GM21526 (cell line): ENCODE measurements around the gene NBAS.
"Not testable (repeated sequence)": the region's sequence is repeated elsewhere in the genome, so short reads cannot be mapped to it uniquely, and the experiment has no call there.

Experiments used
- ATAC-seq: cut with Tn5 transposase; IDR thresholded peaks from one replicate; pipeline ENCODE4 v1.9.1; 2021; ENCODE audit warnings: moderate library complexity; ENCODE audit not compliant: unreplicated experiment, low FRiP score

Gene NBAS

DNA sequence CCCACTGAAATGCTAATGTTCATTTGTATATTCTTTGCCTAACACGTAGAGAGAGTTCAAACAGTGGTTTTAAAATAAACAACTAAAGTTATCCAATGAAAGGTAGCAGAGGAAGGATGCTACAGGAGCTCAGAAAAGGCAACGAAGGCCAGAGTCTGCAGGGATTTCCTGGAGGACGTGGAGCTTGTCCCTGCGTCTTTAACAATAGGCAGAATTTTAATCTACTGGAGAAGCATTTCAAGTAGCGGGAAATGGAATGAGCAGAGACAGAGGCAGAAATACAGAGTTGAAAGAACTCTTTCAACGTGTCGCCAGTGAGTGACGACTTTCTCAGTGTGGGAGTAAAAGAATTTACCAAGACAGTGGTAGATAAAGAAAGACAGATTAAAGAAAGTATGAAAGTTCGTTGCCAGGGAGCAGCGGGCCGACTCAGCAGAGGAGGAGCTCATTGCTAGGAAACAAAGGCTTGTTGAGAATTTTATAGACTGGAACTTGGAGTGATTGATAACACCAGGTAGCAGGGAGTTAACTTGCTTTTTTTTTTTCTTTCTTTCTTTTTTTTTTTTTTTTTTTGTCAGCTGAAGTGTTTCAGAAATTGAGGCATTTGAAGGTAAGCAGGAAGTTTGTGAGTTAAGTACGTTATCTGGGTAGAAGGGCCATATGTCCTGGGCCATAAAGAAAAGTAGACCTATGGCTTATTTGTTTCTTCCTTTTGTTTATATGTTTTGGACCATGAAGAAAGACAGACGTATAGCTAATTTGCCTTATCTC is 625 bp upstream of the NBAS start:
- ATAC-seq, result peak; percentile 17

DNA sequence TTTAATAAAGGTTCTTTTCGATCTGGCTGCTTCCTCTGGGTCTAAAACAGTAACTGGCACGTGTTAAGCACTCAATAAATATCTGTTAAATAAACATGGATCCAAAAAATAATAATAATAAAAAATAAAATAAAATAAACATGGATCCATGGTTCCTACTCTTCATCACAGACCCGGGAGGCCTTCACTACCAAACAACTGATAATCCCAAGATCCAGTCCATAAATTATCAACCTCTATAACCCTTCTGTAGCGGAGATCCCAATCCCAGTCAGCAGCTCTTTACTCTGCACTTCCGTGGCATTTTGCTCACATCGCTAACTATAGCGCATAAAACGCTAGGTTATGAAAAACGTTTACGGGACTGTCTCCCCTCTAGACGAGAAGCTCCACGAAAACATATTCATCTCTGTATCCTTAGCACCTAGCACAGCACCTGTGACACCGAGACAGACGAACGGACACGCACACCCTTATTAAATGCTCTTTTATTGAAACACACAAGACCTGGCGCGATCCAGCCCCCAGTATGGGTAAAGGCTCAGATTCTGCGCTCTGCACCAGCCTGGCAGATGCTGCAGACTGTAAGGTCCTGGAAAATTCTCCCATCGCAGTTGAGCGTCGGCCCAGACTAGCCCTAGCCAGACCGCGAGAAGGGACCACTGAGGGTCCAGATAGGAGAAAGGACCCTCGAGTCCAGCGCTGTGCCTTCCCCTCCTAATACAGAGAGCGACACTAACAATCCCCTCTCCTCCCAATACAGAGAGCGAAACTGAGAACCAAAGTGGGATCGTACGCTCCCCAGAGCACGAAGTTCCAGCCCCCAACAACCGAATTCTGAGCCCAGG is 770 bp downstream of the NBAS start:
- ATAC-seq, result peak; percentile 43

DNA sequence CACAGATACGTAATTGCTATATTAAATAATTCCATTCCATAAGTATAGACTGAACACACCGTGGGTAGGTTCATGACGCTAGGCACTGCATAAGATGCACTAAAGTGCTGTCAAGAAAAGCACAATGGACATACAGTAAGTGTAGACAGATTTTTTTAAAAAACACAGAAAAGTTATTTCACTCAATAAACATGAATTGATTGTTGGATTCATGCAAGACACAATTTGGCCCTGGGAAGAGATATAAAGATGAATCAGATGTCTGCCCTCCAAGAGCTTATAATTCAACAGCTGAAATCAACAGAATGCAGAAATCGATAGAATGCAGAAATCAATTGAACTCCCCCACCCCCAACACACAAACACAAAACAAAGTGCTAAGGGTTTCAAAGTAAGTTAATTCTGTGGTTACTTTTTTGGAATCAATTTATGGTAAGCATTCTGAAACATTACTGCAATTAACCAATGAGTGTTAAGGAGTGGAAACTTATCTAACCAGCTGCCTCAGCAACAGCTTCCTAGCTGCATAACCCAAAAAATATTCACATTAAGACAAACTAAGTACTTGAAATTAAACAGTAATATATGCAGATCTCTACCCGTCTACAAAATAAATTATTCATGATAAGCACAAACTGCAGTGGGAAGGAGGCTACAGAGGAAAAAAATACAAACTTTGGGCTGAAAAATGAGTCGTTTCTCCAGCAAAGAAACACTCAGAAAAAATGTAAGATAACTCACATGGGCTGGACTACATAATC is 1.6 kb downstream of the NBAS start:
- ATAC-seq, result no peak

DNA sequence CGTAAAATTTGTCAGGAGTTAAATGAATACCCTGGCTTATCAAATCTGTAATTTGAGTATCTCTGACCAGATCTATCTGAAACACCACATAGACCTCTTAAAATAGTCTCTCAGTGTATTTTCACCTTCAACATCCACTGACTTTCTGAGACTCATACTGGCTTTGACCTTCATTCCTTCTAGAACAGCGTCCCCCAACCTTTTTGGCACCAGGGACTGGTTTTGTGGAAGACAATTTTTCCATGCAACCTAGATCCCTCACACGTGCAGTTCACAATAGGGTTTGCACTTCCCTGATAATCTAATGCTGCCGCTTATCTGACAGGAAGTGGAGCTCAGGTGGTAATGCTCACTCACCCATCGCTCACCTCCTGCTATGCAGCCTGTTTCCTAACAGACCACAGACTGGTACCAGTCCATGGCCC is 3.2 kb downstream of the NBAS start:
- no peak for ATAC-seq

DNA sequence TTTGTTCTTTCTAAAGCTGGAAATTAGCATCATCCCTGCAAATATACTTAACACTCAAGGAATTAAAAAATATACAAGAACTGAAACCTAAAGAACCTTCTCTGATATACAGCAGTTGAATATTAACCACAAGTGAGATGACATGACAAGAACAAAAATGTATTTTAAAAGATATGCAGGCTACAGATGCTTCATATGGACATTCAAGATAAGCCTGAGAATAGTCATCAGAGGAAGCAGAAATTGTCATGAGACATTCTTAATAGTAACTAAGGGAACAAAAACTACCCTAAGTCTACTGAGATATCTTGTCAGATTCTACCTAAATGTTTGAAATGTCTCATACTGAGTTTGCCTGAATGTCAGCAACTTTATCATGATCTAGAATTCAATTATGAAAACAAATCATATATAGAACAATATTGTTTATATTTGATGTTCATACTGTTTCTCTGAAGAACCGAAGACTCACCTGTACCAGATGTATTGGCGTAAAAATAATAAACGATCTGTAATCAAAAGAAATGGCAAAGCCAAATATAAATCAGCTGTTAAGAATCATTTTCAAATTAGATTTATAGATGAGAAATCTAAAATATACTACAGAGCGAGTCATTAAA is 4.7 kb downstream of the NBAS start:
- no peak for ATAC-seq

DNA sequence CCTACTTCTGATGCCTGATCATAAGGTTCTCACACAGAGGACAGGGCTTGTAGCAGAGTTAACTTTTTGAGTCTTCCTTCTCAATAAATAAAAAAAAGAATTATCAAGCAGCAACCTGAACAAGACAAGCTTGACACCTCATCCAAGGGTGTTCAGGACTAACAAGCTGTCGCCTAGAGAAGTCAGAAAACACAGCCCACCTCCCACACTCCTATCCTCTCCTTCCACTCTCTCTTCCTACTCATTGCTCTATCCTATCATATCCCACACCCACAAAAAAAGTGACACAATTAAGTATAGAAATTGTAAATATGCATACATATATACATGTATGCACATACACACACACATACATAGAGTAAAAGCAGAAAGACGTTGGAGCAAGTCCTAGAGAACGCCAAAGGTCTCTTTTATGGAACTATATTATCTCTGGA is 5.4 kb downstream of the NBAS start:
- ATAC-seq, result no peak

DNA sequence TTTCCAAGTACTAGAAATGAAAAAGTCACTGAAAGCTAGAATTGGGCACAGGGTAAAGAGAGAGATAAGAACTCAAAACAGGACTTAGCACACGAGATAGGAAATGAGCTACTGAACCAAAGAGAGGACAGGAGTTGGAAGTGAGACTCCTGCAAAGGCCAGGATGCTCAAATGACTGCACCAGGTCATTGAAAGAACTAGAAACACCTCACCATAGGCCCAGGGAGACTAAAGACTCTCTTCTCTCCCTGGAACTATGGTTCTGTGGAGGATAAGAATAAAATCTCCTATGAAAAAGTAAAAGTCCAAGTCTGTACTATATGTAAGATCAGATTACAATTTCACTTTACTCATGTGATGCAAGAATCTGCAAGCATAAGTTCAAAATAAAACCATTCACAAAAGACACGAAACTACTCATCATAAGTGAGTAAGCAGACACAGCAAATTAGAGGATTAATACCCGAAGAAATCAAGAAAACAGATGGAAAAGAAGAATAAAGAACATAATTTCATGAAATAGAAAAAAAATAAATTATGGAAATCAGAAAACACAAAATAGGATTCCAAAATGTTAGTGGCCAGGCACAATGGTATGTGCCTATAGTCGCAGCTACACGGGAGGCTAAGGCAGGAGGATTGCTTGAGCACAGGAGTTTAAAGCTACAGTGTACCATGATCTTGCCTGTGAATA is 6.5 kb downstream of the NBAS start:
- ATAC-seq, result no peak

DNA sequence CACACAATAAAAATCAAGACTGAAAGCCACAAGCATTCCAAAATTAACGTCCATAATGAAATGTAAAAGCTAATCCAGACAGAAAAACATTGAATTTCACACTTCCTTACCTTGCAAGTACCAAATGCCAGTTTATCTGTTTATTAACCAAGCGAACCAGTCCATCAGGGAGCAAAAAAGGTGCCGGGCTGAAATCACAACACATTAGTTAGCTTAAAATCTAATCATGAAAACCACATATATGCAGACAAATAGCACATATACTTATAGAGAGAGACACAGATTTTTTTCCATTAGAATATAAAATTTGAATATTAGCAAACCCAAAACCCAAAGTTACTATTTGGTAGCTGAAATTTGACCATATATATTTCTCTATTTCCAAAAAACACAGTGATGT is 7.2 kb downstream of the NBAS start:
- ATAC-seq, result no peak

DNA sequence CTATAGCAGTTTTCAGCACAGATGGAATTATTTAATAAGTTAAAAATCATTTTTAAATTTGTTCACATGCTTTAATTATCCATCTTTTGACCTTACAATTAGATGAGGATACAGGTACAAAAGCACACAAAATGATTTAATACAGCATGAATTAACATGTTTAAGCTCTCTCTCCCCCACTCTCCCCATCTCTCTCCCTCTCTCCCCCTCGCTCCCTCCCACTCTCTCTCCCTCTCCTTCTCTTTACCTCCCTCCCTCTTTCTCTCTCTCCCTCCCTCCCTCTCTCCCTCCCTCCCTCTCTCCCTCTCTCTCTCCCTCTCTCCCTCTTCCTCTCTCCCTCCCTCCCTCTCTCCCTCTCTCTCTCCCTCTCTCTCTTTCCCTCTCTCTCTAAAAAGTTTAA is 7.6 kb downstream of the NBAS start:
- no peak for ATAC-seq

DNA sequence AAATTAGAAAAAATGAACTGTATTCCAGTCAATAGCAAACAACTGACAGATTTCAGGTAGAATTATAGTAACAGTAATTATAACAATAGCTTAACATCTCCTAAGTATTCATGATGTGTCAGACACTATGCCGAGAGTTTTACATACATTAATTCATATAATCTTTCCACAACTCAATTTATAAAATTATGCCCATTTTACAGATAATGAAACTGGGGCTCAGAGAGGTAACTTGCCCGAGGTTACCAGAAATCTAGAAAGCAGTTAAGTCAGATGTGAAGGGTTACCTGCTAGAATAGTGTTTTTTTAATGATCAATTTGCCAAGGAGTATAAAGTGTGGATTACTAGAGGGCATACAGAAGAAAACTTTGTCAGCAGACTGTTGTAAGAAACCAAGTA is 12.2 kb downstream of the NBAS start:
- ATAC-seq, result no peak

DNA sequence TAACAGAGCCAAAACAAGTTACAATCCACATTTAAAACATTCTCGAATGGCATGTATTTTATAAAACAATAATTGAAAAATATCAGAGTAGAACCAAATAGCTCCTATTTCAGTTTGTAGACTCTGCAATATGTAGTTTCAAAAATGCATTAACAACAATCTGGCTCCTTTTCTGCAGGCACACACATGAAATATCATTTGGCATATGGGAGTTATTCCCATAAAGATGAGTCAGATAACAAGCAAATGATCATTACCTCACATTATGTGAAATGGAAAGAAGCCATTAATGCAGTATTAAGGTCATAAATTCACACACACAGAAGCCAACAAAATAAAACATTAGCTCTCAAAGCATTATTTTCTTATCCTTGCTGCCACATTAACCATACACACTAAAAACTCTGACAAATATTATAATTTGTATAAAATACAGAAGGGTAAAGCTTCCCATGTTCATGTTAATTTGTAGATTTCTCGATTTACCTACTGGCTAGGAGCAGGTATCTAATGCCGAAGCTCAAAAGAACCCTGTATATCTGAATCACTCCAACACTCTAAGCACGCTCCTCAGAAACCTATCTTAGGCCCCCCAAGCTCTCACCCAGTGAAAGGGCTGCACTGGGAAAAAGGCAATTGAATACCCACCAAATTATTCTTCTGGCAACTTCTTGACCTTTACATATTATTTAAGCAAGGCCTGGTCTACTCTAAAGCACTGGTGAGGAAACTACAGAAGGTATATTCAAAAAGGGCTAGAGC is 13.8 kb downstream of the NBAS start:
- ATAC-seq, result no peak

DNA sequence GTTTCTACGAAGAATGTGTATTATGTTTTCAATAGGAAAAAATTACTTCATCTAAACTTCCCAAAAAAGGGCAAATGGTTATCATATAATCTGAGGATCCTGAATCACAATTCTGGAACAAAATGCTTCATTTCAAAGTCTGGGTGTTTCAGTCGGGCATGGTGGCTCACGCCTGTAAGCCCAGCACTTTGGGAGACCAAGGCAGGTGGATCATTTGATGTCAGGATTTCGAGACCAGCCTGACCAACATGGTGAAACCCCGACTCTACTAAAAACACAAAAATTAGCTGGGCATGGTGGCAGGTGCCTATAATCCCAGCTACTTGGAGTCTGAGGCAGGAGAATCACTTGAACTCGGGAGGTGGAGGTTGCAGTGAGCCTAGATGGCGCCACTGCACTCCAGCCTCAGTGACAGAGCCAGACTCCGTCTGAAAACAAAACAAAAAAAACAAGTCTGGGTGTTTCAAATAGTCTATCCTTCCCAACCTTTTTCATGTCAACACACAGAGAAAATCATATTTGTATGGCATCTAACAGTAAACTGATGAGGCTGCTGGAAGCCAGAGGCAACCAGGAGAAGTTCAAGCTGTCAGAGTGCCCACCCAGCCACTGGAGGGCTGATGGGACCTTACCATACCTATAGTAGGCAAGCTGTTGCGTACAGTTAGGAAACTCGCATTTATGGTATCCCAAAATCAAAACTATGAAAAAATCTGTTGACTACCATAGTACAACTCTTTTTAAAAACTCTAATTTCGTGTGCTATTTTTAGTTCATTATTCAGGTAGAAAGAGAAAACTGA is 14.6 kb downstream of the NBAS start:
- ATAC-seq, result no peak

DNA sequence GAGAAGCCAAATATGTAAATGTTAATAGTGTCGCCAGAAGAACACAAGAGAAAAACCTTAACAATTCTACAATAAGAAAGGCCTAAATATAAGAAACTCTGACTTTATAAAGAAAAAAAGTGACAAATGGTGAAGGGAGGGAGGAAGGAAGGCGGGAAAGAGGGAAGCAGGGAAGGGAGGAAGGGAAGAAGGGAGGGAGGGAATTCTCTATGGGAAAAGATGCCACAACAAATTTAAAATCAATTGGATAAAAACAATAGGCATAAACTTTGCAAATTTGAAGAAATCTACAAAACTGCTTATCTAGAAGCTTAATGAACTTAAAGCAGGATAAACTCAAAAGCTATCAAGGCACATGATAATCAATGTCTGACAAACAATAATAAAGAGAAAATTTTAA is 16.9 kb downstream of the NBAS start:
- no peak for ATAC-seq

DNA sequence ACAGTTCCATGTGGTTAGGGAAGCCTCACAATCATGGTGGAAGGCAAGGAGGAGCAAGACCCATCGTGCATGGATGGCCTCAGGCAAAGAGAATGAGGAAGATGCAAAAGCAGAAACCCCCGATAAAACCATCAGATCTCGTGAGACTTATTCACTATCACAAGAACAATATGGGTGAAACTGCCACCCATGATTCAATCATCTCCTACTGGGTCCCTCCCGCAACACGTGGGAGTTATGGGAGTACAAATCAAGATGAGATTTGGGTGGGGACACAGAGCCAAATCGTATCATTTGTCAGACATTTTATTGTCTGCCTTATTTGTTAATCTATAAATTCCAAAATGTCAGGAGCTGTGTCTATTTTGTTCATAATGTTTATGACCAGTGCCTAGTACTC is 17.6 kb downstream of the NBAS start:
- ATAC-seq, result no peak

DNA sequence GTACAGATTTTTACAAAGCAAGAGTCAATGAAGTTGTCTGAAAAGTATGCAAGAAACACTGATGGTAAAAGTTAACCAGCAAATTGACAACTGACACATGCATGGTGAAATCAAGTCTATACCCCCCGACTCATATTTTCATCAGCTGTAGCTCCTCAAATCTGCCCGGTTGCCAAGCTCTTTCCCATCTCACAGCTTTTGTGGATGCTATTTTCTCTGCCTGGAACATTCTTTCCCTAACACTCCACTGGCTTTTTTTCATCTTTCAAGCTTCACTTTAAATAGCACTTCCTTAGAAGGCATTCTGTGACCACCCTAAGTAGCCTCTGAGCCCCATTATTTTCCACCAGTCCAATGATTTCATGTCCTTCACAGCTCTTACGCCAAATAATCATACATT is 18.1 kb downstream of the NBAS start:
- no peak for ATAC-seq

DNA sequence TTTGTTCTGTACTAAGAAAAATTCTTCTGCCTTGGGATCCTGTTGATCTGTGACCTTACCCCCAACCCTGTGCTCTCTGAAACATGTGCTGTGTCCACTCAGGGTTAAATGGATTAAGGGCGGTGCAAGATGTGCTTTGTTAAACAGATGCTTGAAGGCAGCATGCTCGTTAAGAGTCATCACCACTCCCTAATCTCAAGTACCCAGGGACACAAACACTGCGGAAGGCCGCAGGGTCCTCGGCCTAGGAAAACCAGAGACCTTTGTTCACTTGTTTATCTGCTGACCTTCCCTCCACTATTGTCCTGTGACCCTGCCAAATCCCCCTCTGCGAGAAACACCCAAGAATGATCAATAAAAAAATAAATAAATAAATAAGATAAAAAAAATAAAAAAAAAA is 18.9 kb downstream of the NBAS start:
- ATAC-seq, result not testable (repeated sequence)

DNA sequence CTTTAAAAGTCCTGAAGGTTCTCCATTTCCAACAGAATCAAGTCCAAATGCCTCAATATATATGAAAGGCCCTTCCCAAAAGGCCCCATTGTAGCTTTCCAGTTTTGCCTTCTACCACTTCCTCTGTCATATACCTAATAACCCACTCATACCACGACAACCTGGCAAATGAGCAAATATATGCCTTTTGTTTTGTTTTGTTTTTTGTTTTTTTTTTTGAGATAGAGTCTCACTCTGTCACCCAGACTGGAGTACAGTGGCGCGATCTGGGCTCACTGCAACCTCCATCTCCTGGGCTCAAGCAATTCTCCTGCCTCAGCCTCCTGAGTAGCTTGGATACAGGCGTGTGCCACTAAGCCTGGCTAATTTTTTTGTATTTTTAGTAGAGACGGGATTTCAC is 20.6 kb downstream of the NBAS start:
- ATAC-seq, result not testable (repeated sequence)

DNA sequence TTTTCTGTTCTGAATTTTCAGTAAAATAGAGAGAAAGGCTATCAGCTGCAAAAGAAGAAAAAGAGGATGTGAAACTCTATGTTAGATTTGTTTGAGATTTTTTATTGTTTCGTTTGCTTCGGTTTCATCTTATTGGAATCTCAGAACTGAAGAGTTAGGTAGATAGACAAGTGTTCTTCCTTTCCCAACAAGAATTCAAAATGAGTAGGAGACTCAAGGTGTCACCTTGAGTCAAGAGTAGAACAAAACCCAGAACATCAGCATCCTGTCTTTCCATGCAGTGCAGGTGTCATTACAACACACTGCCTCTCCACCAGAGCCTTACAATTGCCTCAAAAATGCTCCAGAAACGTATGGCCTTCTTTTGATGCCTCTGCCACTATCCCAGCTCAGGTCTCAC is 21.1 kb downstream of the NBAS start:
- peak; percentile 93 for ATAC-seq

DNA sequence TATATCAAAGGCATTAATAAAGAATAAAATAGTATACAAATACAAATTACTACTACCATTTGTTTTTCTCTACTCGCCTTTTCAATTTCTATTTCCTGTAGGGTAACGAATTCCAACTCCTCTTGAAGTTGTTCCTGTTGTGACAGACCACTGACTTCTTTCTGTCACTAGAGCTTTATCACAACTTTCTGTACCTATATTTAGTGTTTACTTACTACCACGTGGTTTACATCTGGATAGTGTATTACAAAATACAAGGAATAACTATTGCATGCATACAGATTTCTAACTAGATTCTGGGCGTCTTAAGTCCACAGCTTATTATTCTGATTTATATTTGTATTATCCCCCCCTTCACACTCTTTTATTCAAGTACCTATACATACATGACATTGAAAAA is 22.3 kb downstream of the NBAS start:
- ATAC-seq, result no peak
